ENCODE measurements around the gene MYF6.

The MYF6 gene

GRCh38 chr12:80754274-80754673 is 46.8 kb downstream of the MYF6 start:
- DNase-seq (ENCODE audit: low read depth in 2 of 3, low spot score in 2 of 3): no peak

- no peak for DNase-seq (ENCODE audit: low read depth in 2 of 3, low spot score in 2 of 3)
These were observed 49.4 kb downstream of the MYF6 start for GRCh38 chr12:80756875-80757274.
